Uterus (tissue), 4 donors: Measurements from ENCODE around the gene VPS11. TPM values are rescaled to one million over a fixed set of nuclear protein-coding genes. Genes with fewer than 3 reads are reported as not detected.
"Not testable (repeated sequence)": the region's sequence is repeated elsewhere in the genome, so short reads cannot be mapped to it uniquely, and the experiment has no call there.

Experiments
- DNase-seq, 2 donors: peaks; one replicate each; pipeline ENCODE4 v3.0.0-alpha.2; 2019 to 2020
- H3K27ac ChIP-seq, 2 donors: fragments of 200-600 bp; sonication (generic); 1 replicate in 1 of 2; 2 replicates in 1 of 2; pipeline ENCODE4 v1.5.1; 2016 to 2018
- H3K27me3 ChIP-seq, 2 donors: fragments of 200-600 bp; sonication (generic); one replicate each; pipeline ENCODE4 v1.5.1; 2018 to 2019; ENCODE audit warnings: control low read depth in 1 of 2
- H3K36me3 ChIP-seq, 2 donors: fragments of 200-600 bp; sonication (generic); one replicate each; pipeline ENCODE4 v1.5.1; 2019; ENCODE audit warnings: control low read depth in 1 of 2
- H3K4me1 ChIP-seq, 2 donors: fragments of 200-600 bp; sonication (generic); one replicate each; pipeline ENCODE4 v1.5.1; 2018 to 2019; ENCODE audit warnings: control low read depth in 1 of 2
- H3K4me3 ChIP-seq, 2 donors: fragments of 200-600 bp; sonication (generic); 1 replicate in 1 of 2; 2 replicates in 1 of 2; pipeline ENCODE4 v1.5.1; 2018 to 2019; ENCODE audit warnings: mild to moderate bottlenecking in 1 of 2
- H3K9me3 ChIP-seq, 2 donors: fragments of 200-600 bp; sonication (generic); one replicate each; pipeline ENCODE4 v1.5.1; 2019; ENCODE audit warnings: control low read depth in 1 of 2
- POLR2A ChIP-seq, 2 donors: fragments of 450-650 bp; IDR thresholded peaks; one replicate each; pipeline ENCODE4 v1.6.1; 2016; ENCODE audit warnings: antibody characterized with exemption in 2 of 2, mild to moderate bottlenecking in 1 of 2, moderate library complexity in 1 of 2
- intact Hi-C: fragments of 100-400 bp; cut with DNase I; formaldehyde crosslinking; loops from one replicate; pipeline ENCODE4 v1.15.1; 2023; ENCODE audit warnings: low total_unique reads
- total RNA-seq, 4 donors: library from RNA; depleted of rRNA in 3 of 4; stranded (reverse); fragments of >200 nt in 3 of 4; gene quantifications; one replicate each; pipeline versions ENCODE4 v1.1.0 to v1.2.4, GENCODE V29; 2014 to 2023
- TF ChIP-seq, protein P1 (sequence below), 4 experiments: fragments of 200-600 bp in 2 of 4; fragments of 450-650 bp in 2 of 4; sonication (generic) in 2 of 4; IDR thresholded peaks; one replicate each; pipeline ENCODE4 v1.5.1; 2016 to 2019; ENCODE audit warnings: antibody characterized with exemption in 4 of 4, mild to moderate bottlenecking in 2 of 4, moderate library complexity in 1 of 4
- donor health status: DM: yes; HTN: yes; CAD: no.

The VPS11 gene
- total RNA-seq, 4 donors from 2014 or later, result 25.6 to 86.6 (median 36.3) TPM

DNA sequence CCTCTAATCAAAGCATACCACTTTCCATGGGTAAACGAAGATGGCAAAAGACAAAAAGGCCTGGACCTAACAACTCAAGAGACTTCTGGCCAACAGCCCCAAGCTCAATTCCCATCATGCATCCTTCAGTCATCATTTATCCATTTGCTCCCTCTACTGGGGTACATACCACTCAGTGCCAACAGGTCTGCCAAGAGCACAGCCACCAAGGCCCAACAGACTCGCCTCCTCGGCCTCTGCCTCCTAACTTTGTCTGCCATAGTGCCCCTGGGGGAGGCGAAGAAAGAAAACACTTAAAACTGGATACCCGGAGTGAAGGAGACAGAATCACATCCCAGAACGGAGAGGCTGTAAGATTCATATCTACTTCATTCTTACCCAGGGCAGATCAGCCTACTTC lies 11.7 kb upstream of the VPS11 start:
- TF ChIP-seq, protein P1, sequence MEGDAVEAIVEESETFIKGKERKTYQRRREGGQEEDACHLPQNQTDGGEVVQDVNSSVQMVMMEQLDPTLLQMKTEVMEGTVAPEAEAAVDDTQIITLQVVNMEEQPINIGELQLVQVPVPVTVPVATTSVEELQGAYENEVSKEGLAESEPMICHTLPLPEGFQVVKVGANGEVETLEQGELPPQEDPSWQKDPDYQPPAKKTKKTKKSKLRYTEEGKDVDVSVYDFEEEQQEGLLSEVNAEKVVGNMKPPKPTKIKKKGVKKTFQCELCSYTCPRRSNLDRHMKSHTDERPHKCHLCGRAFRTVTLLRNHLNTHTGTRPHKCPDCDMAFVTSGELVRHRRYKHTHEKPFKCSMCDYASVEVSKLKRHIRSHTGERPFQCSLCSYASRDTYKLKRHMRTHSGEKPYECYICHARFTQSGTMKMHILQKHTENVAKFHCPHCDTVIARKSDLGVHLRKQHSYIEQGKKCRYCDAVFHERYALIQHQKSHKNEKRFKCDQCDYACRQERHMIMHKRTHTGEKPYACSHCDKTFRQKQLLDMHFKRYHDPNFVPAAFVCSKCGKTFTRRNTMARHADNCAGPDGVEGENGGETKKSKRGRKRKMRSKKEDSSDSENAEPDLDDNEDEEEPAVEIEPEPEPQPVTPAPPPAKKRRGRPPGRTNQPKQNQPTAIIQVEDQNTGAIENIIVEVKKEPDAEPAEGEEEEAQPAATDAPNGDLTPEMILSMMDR (IDR thresholded peaks at IDR 0.05), result no peak
- no peak for TF ChIP-seq POLR2A (IDR thresholded peaks at IDR 0.05)
- H3K36me3 ChIP-seq, result no peaks in the 10 kb centered on the region
- intact Hi-C loops, result no loop called here
- no peak for DNase-seq
- peak overlapping the region in 1 of 2 donors; percentile 66 for H3K27ac ChIP-seq
- H3K27me3 ChIP-seq, result no peaks in the 10 kb centered on the region
- H3K4me3 ChIP-seq, result peak overlapping the region; percentile 61 to 86
- H3K4me1 ChIP-seq, result peaks cover 4 to 18% of the 10 kb centered on the region in 2 donors
- no peaks in the 10 kb centered on the region for H3K9me3 ChIP-seq

DNA sequence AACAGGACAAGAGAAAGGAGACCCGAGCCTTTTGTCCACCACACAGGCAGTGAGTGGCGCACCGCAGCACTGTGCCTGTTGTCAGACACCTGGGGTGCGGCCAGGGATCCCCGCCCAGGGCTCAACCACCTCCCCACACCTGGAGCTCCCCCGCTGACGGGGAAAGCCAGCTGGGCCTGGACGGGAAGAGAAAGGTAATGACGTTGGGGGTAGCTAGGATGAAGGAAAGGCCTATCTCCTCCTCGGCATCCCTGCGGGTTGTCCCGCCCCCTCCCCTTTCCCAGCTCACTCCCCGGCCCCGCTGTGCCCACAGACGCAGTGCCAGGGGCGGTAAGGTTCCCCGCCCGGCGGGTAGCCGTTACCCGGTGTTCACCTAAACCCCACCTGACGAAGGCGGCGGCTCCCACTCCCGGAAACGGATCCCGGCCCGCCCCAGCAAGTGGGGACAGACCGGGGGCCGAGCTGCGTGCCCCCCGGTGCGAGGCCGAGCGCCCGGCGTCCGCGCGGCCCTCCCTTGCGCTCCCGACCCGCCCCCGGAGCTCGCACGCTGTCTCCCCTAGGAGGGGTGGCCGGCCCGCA lies 11.1 kb upstream of the VPS11 start:
- intact Hi-C loops, result no loop called here
- Histone ChIP-seq H3K27ac (peak overlapping the region; percentile 66 to 82), H3K27me3 (no peaks in the 10 kb centered on the region), H3K4me3 (peak overlapping the region; percentile 61 to 86), H3K36me3 (no peaks in the 10 kb centered on the region), H3K9me3 (no peaks in the 10 kb centered on the region), H3K4me1 (peaks cover 4 to 18% of the 10 kb centered on the region in 2 donors)
- peak in 1 of 2 donors; percentile 41 for DNase-seq
- TF ChIP-seq POLR2A (IDR thresholded peaks at IDR 0.05), result no peak
- TF ChIP-seq, protein P1 (IDR thresholded peaks at IDR 0.05), result no peak

DNA sequence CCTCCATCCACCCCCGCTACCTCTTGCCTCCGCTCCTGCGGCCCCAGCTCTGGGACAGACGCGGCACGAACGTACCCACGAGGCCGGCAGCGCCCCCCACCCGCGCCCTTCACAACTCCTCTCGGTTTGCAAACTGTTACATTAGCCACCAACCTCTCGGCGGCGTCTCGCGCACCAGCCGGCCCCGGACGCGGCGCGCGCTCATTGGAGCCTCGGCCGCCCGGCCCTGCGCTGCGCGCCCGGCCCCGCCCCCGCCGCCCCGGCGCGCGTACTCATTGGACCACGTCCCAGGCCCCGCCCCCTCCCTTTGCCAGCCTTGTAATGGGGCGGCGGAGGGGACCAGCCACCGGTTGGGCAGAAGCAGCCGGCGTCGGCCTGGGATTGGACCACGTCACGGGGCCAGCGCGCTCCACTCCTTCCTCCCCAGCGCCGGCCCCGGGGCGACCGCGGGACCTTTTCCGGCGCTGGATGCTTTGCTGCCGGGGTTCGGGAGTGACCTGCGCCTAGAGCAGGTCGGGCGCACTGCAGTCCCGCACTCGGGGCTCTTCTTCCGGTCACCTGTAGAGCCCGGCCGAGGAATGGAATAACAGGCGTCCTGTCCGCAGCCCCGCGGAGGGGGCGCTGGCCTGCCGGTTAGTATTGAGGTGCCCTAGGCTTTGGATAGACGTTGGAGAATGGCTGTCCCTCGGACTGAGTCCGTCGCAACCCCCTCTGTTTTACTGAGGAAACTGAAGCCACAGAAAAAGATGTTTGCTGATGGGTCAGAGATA lies 10.4 kb upstream of the VPS11 start, which contains the start of gene HYOU1:
HYOU1 (minus strand) TSS at position 206 of the 770 bp plus-strand sequence. CDS start 1,045 bp downstream, outside the sequence.
- intact Hi-C loops, result no loop called here
- Histone ChIP-seq H3K27me3 (no peaks in the 10 kb centered on the region), H3K9me3 (no peaks in the 10 kb centered on the region), H3K4me1 (peaks cover 4 to 18% of the 10 kb centered on the region in 2 donors), H3K4me3 (peak within 1 kb of the TSS; percentile 86 to 88), H3K36me3 (no peaks in the 10 kb centered on the region), H3K27ac (peak within 1 kb of the TSS; percentile 79 to 93)
- TF ChIP-seq POLR2A (IDR thresholded peaks at IDR 0.05), result peak; percentile 74 to 83
- TF ChIP-seq, protein P1 (IDR thresholded peaks at IDR 0.05), result peak in 1 of 4 experiments; percentile 37
- peak; percentile 97 to 98 for DNase-seq

DNA sequence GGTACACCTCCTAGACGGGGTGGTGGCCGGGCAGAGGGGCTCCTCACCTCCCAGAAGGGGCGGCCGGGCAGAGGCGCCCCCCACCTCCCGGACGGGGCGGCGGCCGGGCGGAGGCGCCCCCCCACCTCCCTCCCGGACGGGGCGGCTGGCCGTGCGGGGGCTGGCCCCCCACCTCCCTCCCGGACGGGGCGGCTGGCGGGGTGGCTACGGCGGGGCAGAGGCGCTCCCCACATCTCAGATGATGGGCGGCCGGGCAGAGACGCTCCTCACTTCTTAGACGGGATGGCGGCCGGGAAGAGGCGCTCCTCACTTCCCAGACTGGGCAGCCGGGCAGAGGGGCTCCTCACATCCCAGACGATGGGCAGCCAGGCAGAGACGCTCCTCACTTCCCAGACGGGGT lies 8.5 kb upstream of the VPS11 start:
- H3K4me3 ChIP-seq, DNase-seq, H3K9me3 ChIP-seq, H3K36me3 ChIP-seq, H3K27me3 ChIP-seq, intact Hi-C loops, H3K27ac ChIP-seq: not testable (repeated sequence)
- peaks cover 4 to 18% of the 10 kb centered on the region in 2 donors for H3K4me1 ChIP-seq

DNA sequence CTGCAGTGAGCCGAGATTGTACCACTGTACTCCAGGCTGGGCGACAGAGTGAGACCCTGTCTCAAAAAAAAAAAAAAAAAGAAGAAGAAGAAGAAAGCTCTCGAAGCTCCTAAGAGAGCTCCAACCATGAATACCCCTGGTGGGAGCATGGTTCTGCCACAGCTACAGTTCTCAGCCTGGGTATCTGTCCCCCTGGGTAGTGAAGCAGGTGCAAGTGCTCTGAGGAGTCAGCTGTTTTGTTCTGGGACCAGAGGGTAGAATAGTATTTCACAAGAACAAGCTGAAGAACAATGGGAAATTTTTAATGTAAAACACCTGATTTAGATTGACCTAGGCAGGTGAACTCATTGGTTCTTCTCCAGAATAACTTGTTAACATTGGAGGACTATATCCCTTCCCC lies 6.4 kb upstream of the VPS11 start:
- TF ChIP-seq, protein P1 (IDR thresholded peaks at IDR 0.05), result no peak
- TF ChIP-seq POLR2A (IDR thresholded peaks at IDR 0.05), result no peak
- DNase-seq, result no peak
- H3K4me1 ChIP-seq, result peaks cover 0 to 7% of the 10 kb centered on the region in 2 donors
- H3K27ac ChIP-seq, result no peak overlapping the region
- no peaks in the 10 kb centered on the region for H3K27me3 ChIP-seq
- no peak overlapping the region for H3K4me3 ChIP-seq
- H3K9me3 ChIP-seq, result no peaks in the 10 kb centered on the region
- intact Hi-C loops, result no loop called here
- no peaks in the 10 kb centered on the region for H3K36me3 ChIP-seq
